Hypothalamus (tissue), 51 donors: ENCODE results near the gene GOLGA8R.
"Not testable (repeated sequence)": the region's sequence is repeated elsewhere in the genome, so short reads cannot be mapped to it uniquely, and the experiment has no call there.

ENCODE experiments used
- DNase-seq, 51 donors: peaks; one replicate each; lab custom pipeline; 2025; lab: John Stamatoyannopoulos, UW

GOLGA8R gene

DNA sequence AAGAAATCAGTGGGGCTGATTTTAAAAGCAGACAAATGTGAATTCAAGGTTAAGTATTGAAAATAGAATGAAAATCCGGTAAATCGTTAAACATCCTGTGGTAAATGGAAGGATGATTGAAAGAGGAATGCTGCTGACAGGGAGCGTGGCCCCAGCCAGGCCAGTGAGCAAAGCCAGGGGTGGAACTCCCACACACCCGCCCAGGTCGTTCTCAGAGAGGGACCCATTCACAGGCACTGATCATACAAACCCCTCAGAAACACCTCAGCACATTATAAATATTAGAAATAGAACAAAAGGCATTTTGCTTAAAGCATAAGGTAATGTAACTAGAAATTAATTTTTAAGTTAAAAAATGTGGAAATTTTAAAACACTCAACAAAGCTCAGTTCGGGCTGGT lies 59.0 kb downstream of the GOLGA8R start:
- DNase-seq = not testable (repeated sequence)
